HEK293T (cell line): ENCODE results near the gene LIX1.

Source experiments
- FOXK2 ChIP-seq: fragments of 450-650 bp; IDR thresholded peaks from 2 replicates; pipeline ENCODE4 v1.6.1; 2016; ENCODE audit warnings: mild to moderate bottlenecking
- HDGF ChIP-seq: fragments of 450-650 bp; IDR thresholded peaks from 2 replicates; pipeline ENCODE4 v1.6.1; 2017; ENCODE audit warnings: antibody characterized with exemption, borderline replicate concordance
- NFRKB ChIP-seq: fragments of 450-650 bp; IDR thresholded peaks from 2 replicates; pipeline ENCODE4 v1.6.1; 2016; ENCODE audit warnings: mild to moderate bottlenecking, moderate library complexity
- SP1 ChIP-seq: fragments of 450-650 bp; IDR thresholded peaks from 2 replicates; pipeline ENCODE4 v1.6.1; 2017

DNA sequence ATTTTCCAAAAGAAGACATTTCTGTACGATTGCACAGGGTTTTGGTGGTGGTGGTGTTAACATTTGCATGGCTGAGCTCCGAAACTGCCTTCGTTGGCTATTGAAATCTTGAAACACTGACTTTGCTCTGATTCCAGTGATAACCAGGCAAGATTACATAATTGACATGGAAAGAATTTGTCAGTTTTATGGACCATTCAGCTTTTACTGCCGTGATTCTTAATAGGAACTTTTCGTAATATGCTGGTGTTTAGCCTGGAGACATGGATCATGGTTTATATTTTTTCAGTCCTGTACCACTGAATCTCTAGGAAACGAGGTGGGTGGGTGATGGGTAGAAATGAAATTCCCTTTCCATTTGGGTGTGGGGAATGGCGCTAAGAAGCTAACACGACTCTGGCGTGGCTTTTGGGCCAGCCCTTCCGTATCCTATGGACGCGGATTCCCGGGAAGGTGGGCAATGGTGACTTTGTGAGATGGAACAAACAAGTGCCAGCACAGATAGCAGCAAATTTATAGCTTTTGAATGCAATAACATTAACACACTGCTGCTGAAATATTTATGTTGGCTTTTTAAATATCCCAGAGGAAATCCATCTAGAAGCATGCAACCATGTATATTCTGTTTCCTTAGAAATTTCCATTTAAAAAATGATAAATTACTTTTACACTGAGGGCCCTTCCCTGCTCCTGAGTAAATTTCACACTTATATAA is 36.8 kb downstream of the LIX1 start:
- TF ChIP-seq SP1 (no peak), NFRKB (no peak), FOXK2 (no peak), HDGF (no peak)
